PC-3 (cell line): ENCODE results near the gene OR2C3.

Source experiments
- EZH2 ChIP-seq: fragments of 300-600 bp; sonication (generic); IDR thresholded peaks from one replicate; pipeline ENCODE4 v1.6.1; 2017; ENCODE audit warnings: antibody characterized with exemption, mild to moderate bottlenecking, low read length; ENCODE audit not compliant: unreplicated experiment
- EZH2phosphoT487 ChIP-seq: fragments of 300-600 bp; sonication (generic); IDR thresholded peaks from 2 replicates; pipeline ENCODE4 v1.6.1; 2018; ENCODE audit warnings: mild to moderate bottlenecking, antibody characterized with exemption, low read length, borderline replicate concordance
- TF ChIP-seq, protein P1 (sequence below): fragments of 300-600 bp; sonication (generic); conservative IDR thresholded peaks from 2 replicates; pipeline ENCODE4 v1.5.1; 2017; ENCODE audit warnings: antibody characterized with exemption, low read depth, mild to moderate bottlenecking, low read length

DNA sequence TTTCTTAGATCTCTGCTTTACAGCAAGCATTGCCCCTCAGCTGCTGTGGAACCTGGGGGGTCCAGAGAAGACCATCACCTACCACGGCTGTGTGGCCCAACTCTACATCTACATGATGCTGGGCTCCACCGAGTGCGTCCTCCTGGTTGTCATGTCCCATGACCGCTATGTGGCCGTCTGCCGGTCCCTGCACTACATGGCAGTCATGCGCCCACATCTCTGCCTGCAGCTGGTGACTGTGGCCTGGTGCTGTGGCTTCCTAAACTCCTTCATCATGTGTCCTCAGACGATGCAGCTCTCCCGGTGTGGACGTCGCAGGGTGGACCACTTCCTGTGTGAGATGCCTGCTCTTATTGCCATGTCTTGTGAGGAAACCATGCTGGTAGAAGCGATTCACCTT lies 44.9 kb downstream of the OR2C3 start:
- TF ChIP-seq, protein P1, sequence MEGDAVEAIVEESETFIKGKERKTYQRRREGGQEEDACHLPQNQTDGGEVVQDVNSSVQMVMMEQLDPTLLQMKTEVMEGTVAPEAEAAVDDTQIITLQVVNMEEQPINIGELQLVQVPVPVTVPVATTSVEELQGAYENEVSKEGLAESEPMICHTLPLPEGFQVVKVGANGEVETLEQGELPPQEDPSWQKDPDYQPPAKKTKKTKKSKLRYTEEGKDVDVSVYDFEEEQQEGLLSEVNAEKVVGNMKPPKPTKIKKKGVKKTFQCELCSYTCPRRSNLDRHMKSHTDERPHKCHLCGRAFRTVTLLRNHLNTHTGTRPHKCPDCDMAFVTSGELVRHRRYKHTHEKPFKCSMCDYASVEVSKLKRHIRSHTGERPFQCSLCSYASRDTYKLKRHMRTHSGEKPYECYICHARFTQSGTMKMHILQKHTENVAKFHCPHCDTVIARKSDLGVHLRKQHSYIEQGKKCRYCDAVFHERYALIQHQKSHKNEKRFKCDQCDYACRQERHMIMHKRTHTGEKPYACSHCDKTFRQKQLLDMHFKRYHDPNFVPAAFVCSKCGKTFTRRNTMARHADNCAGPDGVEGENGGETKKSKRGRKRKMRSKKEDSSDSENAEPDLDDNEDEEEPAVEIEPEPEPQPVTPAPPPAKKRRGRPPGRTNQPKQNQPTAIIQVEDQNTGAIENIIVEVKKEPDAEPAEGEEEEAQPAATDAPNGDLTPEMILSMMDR = no peak
- no peak for TF ChIP-seq EZH2
- TF ChIP-seq EZH2phosphoT487 = no peak
